WERI-Rb-1 (cell line): ENCODE results near the gene ANKRD23.

Experiments used
- DNase-seq: peaks from one replicate; pipeline ENCODE4 v3.0.0-alpha.2; 2020
- H3K27ac ChIP-seq: fragments of 250-450 bp; sonication (Bioruptor Pico); 2 replicates; pipeline ENCODE4 v1.5.1; 2020; ENCODE audit warnings: mild to moderate bottlenecking, moderate library complexity
- H3K27me3 ChIP-seq: fragments of 250-450 bp; sonication (Bioruptor Pico); 2 replicates; pipeline ENCODE4 v1.5.1; 2021; ENCODE audit warnings: mild to moderate bottlenecking, low read depth, moderate library complexity; ENCODE audit not compliant: insufficient read depth, severe bottlenecking
- H3K36me3 ChIP-seq: fragments of 250-450 bp; sonication (Bioruptor Pico); 2 replicates; pipeline ENCODE4 v1.5.1; 2020; ENCODE audit warnings: mild to moderate bottlenecking, moderate library complexity
- H3K4me3 ChIP-seq: 2 replicates; pipeline ENCODE4 v1.5.1; 2011; ENCODE audit warnings: low read depth, mild to moderate bottlenecking, control low read depth, low read length
- H3K9me3 ChIP-seq: fragments of 250-450 bp; sonication (Bioruptor Pico); 2 replicates; pipeline ENCODE4 v1.5.1; 2021; ENCODE audit warnings: mild to moderate bottlenecking, moderate library complexity; ENCODE audit not compliant: severe bottlenecking
- CTCF ChIP-seq: IDR thresholded peaks from 2 replicates; pipeline ENCODE4 v1.5.1; 2011; ENCODE audit warnings: low read depth, mild to moderate bottlenecking, control low read depth, inconsistent platforms, low read length

ANKRD23 gene

GRCh38 chr2:96866986-96867755, 23.4 kb upstream of the ANKRD23 start:
- peak overlapping the region; percentile 98 for H3K27ac ChIP-seq
- H3K9me3 ChIP-seq, result no peaks in the 10 kb centered on the region
- no peak overlapping the region; the same call in 1 of the 2 replicates for H3K4me3 ChIP-seq
- no peak for DNase-seq
- TF ChIP-seq CTCF, result no peak
- H3K27me3 ChIP-seq, result no peaks in the 10 kb centered on the region
- H3K36me3 ChIP-seq, result peaks cover 65% of the 10 kb centered on the region

- Histone ChIP-seq H3K36me3 (peaks cover 71% of the 10 kb centered on the region), H3K4me3 (no peak overlapping the region), H3K27me3 (no peaks in the 10 kb centered on the region), H3K27ac (no peak overlapping the region), H3K9me3 (no peaks in the 10 kb centered on the region)
- no peak for TF ChIP-seq CTCF
- DNase-seq, result no peak
Measured at GRCh38 chr2:96866586-96866985, 22.8 kb upstream of the ANKRD23 start.

- Histone ChIP-seq H3K27ac (no peak overlapping the region), H3K36me3 (peaks cover 75% of the 10 kb centered on the region)
Measured at GRCh38 chr2:96866149-96866548, 22.3 kb upstream of the ANKRD23 start.

GRCh38 chr2:96865654-96866053, 21.8 kb upstream of the ANKRD23 start:
- DNase-seq, result no peak
- no peaks in the 10 kb centered on the region for H3K27me3 ChIP-seq
- TF ChIP-seq CTCF, result no peak
- H3K27ac ChIP-seq, result no peak overlapping the region
- no peaks in the 10 kb centered on the region for H3K9me3 ChIP-seq
- peaks cover 80% of the 10 kb centered on the region for H3K36me3 ChIP-seq
- H3K4me3 ChIP-seq, result no peak overlapping the region

More at GRCh38 chr2:96866149-96866548, 22.3 kb upstream of the ANKRD23 start:
- H3K27me3 ChIP-seq, result no peaks in the 10 kb centered on the region
- no peak for TF ChIP-seq CTCF
- H3K9me3 ChIP-seq, result no peaks in the 10 kb centered on the region
- DNase-seq, result no peak
- no peak overlapping the region for H3K4me3 ChIP-seq

GRCh38 chr2:96864343-96865091, 20.7 kb upstream of the ANKRD23 start:
- H3K4me3 ChIP-seq, result no peak overlapping the region

More at GRCh38 chr2:96864343-96865091, 20.7 kb upstream of the ANKRD23 start:
- Histone ChIP-seq H3K27me3 (no peaks in the 10 kb centered on the region), H3K9me3 (no peaks in the 10 kb centered on the region), H3K27ac (no peak overlapping the region), H3K36me3 (peaks cover 87% of the 10 kb centered on the region)
- no peak for TF ChIP-seq CTCF
- DNase-seq, result no peak
